GM18511 (cell line): ENCODE results near the gene BTNL9.
"Not testable (repeated sequence)": the region's sequence is repeated elsewhere in the genome, so short reads cannot be mapped to it uniquely, and the experiment has no call there.

Source experiments
- ATAC-seq: cut with Tn5 transposase; IDR thresholded peaks from one replicate; pipeline ENCODE4 v1.9.1; 2021; ENCODE audit warnings: mild to moderate bottlenecking, moderate library complexity; ENCODE audit not compliant: unreplicated experiment

Gene BTNL9

DNA sequence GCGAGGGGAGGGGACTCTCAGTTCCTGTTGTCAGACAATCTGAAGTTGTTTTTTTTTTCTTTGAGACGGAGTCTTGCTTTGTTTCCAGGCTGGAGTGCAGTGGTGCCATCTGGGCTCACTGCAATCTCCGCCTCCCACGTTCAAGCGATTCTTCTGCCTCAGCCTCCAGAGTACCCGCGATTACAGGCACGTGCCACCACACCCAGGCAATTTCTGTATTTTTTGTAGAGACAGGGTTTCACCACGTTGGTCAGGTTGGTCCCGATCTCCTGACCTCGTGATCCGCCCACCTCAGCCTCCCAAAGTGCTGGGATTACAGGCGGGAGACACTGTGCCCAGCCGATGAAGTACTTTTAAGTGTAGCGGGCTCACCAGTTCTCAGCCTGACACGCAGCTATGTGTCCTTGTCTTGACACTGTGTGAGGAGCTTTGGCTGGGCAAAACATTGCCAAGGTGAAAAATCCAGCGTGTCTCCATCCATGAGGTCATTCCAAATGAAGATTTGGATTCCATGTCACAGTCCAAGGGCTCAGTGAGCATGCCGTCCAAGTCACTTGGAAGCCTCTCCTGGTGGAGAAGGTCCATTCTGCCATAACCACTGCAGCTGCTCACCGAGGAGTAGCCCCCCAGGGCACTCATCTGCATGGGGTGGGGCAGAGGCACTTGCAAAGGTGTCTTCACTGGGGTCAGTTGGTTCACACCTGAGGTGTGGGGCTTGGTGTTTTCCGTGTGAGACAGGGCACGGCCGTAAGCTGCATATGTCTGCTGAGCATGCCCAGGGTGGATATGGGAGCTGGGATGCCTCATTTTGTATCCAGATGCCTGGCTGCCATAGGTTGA is 58.9 kb downstream of the BTNL9 start:
- no peak for ATAC-seq

DNA sequence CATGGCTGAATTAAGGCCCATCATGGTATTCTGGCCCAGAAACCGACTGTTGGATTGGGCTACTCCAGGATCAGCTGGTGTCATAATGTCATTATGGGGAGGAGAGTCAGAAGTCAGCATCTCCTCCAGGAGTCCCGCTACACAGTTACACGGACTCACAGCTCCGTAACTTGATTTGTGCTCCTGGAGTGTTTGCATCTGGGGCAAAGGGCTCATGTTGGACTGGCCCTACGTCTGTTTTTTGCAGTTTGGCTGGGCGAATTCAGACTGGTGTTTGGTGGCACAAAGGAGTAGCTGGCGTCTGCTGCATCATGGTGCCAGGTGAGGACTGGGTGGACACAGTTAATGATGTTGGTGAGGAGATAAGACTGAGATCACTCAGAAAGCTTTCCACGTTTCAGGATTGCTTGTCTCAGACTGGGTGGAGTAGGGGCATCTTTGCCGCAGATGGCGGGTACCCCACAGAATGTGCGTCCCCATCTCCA is 59.6 kb downstream of the BTNL9 start:
- no peak for ATAC-seq

DNA sequence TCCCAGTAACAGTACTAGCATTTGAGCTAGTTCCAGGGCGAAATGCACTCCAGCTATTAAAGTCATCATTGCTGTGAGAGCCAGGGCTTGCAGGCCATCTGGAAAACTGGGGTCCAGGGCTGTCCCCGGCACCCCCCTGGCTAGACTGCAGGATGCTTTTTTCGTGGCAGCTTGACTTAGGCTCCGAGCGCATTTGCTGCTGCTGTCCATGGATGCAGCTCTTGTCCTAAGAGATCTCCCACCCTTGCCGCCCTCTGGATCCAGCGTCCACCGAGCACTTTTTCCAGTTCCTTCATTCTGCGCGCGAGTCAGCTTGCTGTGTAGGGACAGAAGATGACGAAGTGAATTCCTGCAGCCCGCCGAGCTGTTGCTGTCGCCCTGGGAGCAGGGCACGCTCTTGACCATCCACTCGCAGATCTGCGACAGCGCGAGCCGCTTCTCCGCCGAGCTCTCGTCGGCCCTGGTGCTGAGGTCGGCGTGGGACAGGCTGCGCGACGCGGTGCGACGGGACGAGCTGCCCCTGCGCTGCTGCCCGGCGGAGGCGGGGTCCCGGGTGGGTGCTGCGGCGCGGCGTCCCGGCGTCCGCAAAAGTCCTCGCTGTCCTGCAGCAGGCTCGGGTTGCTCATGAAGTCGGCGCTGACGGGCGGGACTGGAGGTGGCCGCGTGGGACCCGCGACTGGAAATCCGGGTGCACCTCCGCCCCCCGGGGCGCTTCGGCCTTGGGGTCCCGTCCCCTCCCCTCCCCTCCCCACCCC is 60.2 kb downstream of the BTNL9 start:
- no peak for ATAC-seq

DNA sequence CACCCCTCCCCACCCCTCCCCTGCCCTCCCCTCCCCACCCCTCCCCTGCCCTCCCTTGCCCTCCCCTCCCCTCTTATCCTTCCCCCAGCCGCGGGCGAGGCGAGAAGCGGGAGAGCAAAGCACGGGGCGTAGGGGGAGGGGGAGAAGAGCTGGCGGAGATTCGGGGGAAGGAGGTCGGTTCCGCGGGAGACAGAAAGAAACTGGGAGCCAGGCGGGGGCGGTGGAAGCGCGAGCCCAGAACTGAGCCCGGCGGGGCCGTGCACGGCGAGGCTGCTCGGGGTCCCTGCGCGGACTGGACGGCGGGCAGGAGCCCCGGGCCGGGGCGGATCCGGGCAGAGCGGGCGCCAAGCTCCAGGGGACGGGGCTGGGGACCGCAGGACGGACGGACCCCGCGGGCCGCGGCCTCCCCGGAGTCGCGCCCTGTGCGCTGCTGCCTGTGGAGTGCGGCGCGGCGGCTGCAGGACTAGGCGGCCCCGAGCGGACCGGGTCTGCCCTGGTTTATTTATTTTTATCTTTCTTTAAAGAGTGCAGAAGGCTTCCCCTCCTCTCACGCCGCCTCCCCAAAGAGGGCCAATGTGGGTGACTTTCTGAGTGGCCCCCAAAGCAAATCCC is 61.1 kb downstream of the BTNL9 start:
- not testable (repeated sequence) for ATAC-seq

DNA sequence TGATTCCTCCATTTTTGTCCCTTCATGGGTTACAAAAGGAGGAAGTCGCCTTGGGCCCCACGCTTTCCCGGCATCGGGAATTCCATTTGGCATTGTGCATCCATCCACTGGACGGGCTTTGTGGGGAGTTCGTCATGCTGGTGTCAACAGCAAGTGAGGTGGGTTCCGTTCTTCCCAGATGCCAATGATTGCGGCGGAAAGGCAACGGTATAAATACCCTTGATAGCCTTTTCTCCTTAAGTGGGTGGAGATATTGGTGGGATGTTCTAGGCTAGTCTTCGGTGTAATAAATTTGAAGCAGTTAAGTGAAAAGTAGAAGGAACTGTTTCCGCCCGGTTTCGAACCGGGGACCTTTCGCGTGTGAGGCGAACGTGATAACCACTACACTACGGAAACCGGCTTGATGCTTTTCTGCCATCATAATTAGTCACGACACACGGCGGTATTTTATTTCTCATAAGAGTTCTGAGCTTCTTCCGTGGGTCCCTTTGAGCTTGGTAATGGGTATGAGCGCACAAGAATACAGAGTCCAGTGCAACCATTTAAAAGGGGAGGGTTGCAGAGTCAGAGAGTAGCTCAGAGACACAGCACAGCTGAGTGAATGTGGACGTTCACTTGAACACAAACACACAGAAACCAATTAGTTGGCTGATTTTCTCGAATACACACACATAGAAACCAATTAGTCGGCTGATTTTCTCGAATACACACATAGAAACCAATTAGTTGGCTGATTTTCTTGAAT is 62.0 kb downstream of the BTNL9 start:
- not testable (repeated sequence) for ATAC-seq

DNA sequence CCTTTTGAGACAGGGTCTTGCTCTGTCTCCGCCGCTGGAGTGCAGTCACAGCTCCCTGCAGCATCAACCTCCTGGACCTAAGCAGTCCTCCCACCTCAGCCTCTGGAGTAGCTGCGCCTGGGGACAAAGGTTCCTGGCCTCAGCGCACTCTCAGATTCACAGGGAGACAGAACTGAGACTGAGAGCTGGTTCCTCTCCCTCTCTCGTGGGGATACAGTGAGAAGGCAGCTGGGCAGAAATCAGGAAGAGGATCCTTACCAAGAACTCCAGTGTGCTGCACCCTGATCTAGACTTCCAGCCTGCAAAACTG is 64.1 kb downstream of the BTNL9 start:
- not testable (repeated sequence) for ATAC-seq

DNA sequence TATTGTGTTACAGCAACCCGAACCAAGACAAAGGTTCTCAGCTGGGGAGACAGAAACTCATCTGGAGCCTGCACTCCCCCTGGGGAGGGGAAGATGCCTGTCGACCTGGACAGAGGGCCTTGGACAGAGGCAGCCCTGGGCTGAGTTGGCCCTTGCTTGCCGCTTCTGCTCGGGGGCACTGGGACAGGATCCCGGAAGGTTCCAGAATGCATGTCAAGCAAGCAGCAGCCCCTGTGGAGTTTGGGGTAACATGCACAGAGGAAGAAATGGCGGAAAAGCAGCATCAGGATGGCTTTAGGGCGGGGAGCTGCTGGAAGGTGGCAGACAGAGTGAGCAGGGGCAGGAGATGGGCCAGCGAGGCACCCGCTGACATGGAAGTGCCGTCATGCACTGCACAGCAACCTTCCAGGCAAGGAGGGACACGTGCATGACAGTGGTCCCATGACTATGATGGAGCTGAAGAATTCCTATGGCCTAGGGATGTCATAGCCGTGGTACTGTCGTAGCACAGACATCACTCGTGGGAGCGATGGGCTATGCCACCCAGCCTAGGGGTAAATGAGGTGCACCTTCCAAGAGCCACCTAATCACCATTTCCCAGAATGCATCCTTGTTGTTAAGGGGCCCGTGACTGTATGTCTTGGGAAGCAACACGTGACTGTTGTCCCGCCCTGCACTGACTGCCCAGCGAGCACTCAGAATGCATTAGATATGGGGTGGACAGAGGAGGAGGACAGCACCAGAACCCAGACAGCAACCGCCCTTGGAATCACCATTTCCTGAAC is 64.7 kb downstream of the BTNL9 start:
- ATAC-seq = not testable (repeated sequence)

DNA sequence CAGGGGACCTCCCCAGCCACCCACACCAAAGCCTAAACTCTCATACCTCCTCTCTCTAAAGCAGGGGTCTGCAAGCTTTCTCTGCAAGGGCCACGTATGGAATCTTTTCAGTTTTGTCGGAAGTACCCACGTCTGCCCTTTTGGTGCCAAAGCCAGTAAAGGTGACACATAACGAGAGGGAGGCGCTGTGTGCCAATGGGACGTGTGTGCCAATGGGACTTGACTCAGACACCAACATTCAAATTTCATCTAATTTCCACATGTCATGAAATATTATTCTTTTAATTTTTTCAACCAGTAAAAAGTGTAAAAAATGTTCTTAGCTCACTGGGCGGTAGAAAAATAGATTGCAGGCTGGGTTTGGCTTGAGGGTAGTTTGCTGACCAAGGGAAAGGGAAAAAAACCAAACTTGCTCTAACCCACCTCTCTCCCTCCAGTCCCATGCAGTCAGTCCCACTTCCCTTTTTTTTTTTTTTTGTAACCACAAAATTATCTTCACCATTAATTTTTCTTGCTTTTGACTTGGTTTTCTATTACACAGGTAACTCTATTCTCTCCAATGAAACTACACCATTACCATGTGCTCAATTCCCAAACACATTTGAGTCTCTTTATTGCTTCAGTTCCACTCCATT is 65.4 kb downstream of the BTNL9 start:
- ATAC-seq = no peak

DNA sequence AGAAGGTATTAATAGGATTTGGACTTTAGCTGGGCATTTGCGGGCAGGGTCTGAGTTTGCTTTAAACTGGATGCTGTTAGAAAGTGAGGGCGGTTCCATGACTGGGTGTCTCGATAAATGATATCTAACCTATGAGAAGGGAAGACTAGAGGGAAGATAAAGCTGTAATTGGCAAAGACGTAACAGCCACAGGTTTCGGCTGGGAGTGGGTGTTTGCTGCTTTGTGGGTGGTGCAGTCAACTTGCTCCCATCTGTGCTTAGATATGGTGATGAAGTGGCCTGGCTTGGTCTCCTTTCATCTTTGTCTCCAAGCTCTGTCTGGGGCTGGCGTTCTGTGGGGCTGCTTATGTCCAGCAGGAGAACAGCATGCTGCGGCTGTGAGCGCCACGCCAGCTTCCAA is 67.6 kb downstream of the BTNL9 start:
- no peak for ATAC-seq

DNA sequence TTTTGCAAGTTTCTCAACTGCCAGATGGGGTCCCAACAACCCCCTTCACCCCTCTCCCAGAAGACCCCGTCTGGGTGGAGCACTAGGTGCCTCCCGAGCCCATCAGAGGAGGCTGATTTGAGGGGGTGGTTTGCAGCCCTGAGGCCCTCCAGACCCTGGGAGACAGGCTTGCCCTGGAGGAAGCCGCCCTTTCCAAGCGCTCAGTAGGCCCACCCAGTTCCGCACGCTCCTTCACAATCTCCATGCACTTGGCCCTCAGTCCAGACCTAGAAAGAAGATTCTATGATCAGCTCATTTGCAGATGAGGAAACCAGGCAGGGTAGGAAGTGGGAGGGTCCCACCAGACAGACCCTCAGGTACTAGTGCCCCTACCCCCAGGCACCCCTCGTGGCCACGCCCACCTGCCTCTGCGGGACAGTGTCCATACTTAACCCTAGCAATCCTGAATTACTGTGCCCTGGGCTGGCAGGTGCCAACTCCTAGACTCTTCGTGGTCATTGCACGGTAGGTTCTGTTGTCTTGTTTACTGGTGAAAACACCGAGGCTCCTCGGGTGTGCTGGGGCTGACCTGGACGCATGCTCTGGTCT is 68.6 kb downstream of the BTNL9 start:
- ATAC-seq = no peak

DNA sequence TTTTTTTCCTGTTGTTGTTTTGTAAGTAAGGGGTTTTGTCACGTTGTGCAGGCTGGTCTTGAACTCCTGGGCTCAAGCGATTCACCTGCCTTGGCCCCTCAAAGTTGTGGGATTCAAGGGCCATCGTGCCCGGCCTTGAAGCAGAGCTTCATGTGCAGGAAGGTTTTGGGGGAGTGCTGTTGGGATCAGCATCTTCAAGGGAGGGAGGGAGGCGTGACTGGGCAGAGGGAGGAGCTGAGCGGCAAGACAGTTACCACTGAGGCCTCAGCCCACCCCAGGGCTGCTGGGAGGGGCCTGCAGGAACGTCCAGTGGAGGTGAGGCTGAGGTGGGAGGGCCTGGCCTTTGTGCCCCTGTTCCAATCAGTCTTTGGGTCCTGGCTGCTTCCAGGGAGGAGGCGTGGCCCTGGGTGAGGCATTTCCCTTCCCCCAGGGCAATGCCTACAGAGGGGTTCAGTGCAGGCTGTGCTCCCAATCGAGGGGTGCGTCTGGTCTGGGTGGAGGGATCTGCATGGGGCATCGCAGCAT is 69.5 kb downstream of the BTNL9 start:
- ATAC-seq = no peak

DNA sequence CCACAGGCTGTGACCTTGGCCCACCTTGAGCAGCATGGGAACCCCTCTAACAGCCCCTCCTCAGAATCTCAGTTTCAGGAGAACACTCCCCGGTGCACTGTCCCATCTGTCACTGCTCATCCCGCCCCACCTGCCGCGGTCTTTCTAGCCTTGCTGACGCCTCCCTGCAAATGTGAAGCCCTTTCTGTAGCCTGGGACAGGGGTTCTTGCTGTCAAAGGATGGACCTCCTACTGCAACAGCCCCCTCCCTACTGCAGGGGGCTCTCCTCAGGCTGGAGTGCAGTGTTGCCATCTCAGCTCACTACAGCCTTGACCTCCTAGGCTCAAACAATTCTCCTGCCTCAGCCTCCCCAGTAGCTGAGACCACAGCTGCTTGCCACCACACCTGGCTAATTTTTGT is 70.9 kb downstream of the BTNL9 start:
- no peak for ATAC-seq
